NB4 (cell line): ENCODE results near the gene ZNF740.

Source experiments
- MYC ChIP-seq: IDR thresholded peaks from 2 replicates; pipeline ENCODE4 v1.6.1; 2011; ENCODE audit warnings: low read depth, low read length
- POLR2A ChIP-seq: IDR thresholded peaks from 2 replicates; pipeline ENCODE4 v1.6.1; 2011; ENCODE audit warnings: mild to moderate bottlenecking; ENCODE audit not compliant: insufficient read length; ENCODE audit errors: extremely low read depth
- TF ChIP-seq, protein P1 (sequence below): IDR thresholded peaks from one replicate; pipeline ENCODE4 v1.5.1; 2012; ENCODE audit warnings: low read depth, low read length

DNA sequence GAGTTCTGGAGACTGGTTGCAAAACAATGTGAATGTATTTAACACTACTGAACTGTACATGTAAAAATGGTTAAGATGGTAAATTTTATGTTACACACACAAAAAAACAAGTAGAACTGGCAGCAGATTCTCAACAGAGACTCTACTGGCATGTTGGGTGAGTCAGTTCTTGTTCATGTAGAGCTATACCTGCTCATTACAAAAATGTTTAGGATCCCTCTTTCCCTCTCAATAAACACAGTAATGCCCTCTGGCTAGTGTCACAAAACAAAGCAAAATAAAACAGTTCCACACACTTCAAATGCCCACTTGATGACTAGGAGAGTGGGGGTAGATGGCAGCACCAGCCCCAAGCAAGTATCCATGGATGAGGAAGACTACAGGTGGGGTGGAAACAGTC lies 13.7 kb upstream of the ZNF740 start:
- TF ChIP-seq POLR2A, result no peak
- TF ChIP-seq, protein P1, sequence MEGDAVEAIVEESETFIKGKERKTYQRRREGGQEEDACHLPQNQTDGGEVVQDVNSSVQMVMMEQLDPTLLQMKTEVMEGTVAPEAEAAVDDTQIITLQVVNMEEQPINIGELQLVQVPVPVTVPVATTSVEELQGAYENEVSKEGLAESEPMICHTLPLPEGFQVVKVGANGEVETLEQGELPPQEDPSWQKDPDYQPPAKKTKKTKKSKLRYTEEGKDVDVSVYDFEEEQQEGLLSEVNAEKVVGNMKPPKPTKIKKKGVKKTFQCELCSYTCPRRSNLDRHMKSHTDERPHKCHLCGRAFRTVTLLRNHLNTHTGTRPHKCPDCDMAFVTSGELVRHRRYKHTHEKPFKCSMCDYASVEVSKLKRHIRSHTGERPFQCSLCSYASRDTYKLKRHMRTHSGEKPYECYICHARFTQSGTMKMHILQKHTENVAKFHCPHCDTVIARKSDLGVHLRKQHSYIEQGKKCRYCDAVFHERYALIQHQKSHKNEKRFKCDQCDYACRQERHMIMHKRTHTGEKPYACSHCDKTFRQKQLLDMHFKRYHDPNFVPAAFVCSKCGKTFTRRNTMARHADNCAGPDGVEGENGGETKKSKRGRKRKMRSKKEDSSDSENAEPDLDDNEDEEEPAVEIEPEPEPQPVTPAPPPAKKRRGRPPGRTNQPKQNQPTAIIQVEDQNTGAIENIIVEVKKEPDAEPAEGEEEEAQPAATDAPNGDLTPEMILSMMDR, result no peak
- TF ChIP-seq MYC, result no peak
